OCI-LY7 (cell line): ENCODE data around the gene TWF1.
"Not testable (repeated sequence)": the region's sequence is repeated elsewhere in the genome, so short reads cannot be mapped to it uniquely, and the experiment has no call there.

Experiments
- EZH2phosphoT487 ChIP-seq: fragments of 200-600 bp; sonication (generic); IDR thresholded peaks from 2 replicates; pipeline ENCODE4 v1.6.1; 2018; ENCODE audit warnings: low read depth, borderline replicate concordance, mild to moderate bottlenecking, mixed run types, antibody characterized with exemption, low read length, moderate library complexity, mixed read lengths
- TF ChIP-seq, protein P1 (sequence below): fragments of 200-600 bp; sonication (generic); conservative IDR thresholded peaks from 2 replicates; pipeline ENCODE4 v1.5.1; 2014; ENCODE audit warnings: mild to moderate bottlenecking, antibody characterized with exemption, low read length, moderate library complexity, mixed read lengths

- TF ChIP-seq, protein P1, sequence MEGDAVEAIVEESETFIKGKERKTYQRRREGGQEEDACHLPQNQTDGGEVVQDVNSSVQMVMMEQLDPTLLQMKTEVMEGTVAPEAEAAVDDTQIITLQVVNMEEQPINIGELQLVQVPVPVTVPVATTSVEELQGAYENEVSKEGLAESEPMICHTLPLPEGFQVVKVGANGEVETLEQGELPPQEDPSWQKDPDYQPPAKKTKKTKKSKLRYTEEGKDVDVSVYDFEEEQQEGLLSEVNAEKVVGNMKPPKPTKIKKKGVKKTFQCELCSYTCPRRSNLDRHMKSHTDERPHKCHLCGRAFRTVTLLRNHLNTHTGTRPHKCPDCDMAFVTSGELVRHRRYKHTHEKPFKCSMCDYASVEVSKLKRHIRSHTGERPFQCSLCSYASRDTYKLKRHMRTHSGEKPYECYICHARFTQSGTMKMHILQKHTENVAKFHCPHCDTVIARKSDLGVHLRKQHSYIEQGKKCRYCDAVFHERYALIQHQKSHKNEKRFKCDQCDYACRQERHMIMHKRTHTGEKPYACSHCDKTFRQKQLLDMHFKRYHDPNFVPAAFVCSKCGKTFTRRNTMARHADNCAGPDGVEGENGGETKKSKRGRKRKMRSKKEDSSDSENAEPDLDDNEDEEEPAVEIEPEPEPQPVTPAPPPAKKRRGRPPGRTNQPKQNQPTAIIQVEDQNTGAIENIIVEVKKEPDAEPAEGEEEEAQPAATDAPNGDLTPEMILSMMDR, result not testable (repeated sequence)
- TF ChIP-seq EZH2phosphoT487, result not testable (repeated sequence)
Observed at GRCh38 chr12:43751360-43751759, 54.8 kb downstream of the TWF1 start.
